ENCODE data around the gene SERP2.
A peak's percentile ranks its signal among the peaks of the same experiment; 100 is the strongest.

SERP2 gene

DNA sequence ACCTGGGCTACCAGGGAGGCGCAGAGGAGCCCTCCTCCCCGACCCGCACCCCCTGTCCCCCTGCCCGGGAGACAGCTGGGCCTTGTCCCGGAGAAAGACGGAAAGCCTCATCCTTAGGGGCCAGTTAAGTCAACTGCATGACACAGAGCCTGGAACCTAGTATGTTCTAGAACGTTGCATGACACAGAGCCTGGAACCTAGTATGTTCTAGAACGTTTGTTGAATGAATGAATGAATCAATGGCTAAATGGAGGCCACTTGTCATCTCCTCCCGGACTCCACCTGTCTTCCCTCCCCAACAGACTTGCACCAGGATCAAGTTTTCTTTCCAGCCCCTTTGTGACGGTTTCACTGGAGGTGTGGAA, 706 bp downstream of the SERP2 start:
- no peak for DNase-seq (ENCODE audit: extremely low read depth, low read depth)
- peak overlapping the region; percentile 41; the same call in 1 of the 2 replicates for H3K4me3 ChIP-seq (replicated peaks; ENCODE audit: low read depth, low read length)
- TF ChIP-seq CTCF (IDR thresholded peaks at IDR 0.05; ENCODE audit: low read depth, low read length, missing control alignments), result no peak

DNA sequence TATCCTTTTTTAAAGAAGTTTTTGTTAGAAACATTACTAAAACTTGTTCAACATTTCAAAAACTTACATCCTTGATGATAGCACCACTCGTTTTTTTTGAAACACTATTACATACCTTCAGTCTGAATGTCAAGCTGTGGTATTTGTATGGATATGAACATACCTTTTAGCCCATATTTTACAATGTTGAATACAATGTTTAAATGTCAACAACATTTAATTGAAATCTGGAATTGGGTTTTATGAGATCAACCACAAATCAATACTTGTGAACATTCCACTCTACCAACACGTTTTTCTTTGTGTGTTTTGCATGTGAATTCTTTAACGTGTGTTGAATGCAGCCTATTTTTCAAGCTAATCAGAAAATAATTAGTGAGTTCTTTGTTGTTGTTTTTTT, 4.7 kb downstream of the SERP2 start:
- no peak for TF ChIP-seq CTCF (IDR thresholded peaks at IDR 0.05; ENCODE audit: low read depth, low read length, missing control alignments)
- DNase-seq (ENCODE audit: extremely low read depth, low read depth), result no peak

GRCh38 chr13:44379885-44380284, 6.3 kb downstream of the SERP2 start:
- no peak overlapping the region for H3K4me3 ChIP-seq (replicated peaks; ENCODE audit: low read depth, low read length)
- DNase-seq (ENCODE audit: extremely low read depth, low read depth), result no peak
- TF ChIP-seq CTCF (IDR thresholded peaks at IDR 0.05; ENCODE audit: low read depth, low read length, missing control alignments), result no peak

More for the DNA sequence above, 4.7 kb downstream of the SERP2 start:
- H3K4me3 ChIP-seq (replicated peaks; ENCODE audit: low read depth, low read length), result no peak overlapping the region

DNA sequence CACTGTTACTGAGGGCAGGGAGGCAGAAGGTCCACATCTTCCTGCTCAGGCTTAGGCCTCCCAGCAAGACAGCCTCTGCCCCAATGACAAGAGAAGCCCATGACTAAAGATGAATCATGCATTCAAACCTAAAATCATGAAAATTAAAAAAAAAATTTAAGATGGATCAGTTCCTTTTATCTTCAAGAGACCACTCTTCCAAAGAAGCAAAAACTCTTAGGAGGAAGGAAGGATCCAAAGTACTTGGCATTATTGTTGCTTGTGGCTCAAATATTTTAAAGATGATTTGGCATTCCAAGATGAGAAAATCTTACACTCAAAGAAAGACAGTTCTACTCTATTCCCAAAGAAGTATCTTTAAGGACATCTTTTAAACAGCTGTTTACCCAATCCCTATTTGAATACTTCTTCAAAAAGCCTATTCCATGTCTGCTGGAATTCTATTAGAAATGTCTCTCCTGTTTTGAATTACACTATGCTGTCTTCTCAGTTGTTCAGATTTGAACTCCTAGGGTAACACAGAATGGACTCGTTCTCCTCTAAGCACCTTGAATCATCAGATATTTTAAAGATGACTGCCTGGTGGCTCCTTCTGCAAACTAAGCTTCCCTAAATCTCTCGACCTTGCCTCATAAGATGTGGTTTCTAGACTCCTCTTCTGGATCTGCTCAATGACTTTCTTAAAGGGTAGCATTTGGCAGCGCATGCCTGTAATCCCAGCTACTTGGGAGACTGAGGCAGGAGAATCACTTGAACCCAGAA, 7.0 kb downstream of the SERP2 start:
- no peak overlapping the region for H3K4me3 ChIP-seq (replicated peaks; ENCODE audit: low read depth, low read length)
- DNase-seq (ENCODE audit: extremely low read depth, low read depth), result no peak

GRCh38 chr13:44382635-44383145, 9.1 kb downstream of the SERP2 start:
- no peak for DNase-seq (ENCODE audit: extremely low read depth, low read depth)
- no peak for TF ChIP-seq CTCF (IDR thresholded peaks at IDR 0.05; ENCODE audit: low read depth, low read length, missing control alignments)

More for the DNA sequence above, 7.0 kb downstream of the SERP2 start:
- no peak for TF ChIP-seq CTCF (IDR thresholded peaks at IDR 0.05; ENCODE audit: low read depth, low read length, missing control alignments)

GRCh38 chr13:44383945-44384344, 10.3 kb downstream of the SERP2 start:
- no peak for TF ChIP-seq CTCF (IDR thresholded peaks at IDR 0.05; ENCODE audit: low read depth, low read length, missing control alignments)

More at GRCh38 chr13:44382635-44383145, 9.1 kb downstream of the SERP2 start:
- H3K4me3 ChIP-seq (replicated peaks; ENCODE audit: low read depth, low read length), result no peak overlapping the region

More at GRCh38 chr13:44383945-44384344, 10.3 kb downstream of the SERP2 start:
- H3K4me3 ChIP-seq (replicated peaks; ENCODE audit: low read depth, low read length), result no peak overlapping the region
- DNase-seq (ENCODE audit: extremely low read depth, low read depth), result no peak

Measured in HFF-Myc (cell line).